Measurements from ENCODE around the gene PALS1. TPM values are rescaled to one million over a fixed set of nuclear protein-coding genes. Genes with fewer than 3 reads are reported as not detected.

The PALS1 gene
- total and polyA plus RNA-seq, 2 donors (not counting 1 experiment from before 2014, with no cell fraction given): 2.6 to 17.0 TPM

DNA sequence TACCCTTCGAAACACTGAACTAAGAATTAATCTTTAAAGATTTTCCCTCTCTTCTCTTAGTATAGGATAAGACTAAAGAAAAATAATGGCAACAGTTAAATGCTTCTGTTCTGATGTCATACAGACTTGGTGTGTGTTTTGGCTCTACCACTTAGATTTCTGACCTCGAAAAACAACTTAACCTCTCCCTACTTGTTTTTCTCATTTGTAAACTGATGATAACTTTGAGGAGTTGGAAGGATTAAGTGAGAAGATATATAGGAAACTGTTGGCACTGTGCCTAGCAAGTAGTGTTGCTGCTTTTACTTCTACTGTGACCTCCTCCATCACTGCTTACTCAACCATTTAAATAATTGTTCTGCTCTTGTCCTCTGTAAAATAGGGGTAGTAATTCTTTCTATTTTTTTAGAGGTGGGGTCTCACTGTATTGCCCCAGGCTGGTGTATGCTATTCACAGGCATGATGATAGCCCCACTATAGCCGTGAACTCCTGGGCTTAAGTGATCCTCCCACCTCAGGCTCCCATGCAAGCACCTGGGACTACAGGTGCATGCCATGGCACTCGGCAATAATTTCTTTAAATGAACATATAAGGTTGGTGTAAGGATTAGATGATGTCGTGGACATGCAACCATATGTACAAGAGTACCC lies 22.4 kb downstream of the PALS1 start:
- Histone ChIP-seq H3K27me3 (replicated peaks in 1 of 4; ENCODE audit: control extremely low read depth in 1 of 4, control insufficient read depth in 3 of 4, insufficient read depth in 4 of 4, low read length in 3 of 4) (no peaks in the 10 kb centered on the region), H3K4me1 (ENCODE audit: control insufficient read depth in 2 of 2, insufficient read depth in 2 of 2, low read length in 2 of 2) (no peaks in the 10 kb centered on the region), H3K27ac (ENCODE audit: low read length in 2 of 2) (no peak overlapping the region), H2AFZ (ENCODE audit: insufficient read depth, low read depth, low read length, poor library complexity, severe bottlenecking) (no peak overlapping the region), H4K20me1 (ENCODE audit: control insufficient read depth, insufficient read depth, low read length, poor library complexity, severe bottlenecking) (peaks cover under 1% of the 10 kb centered on the region), H3K4me3 (ENCODE audit: control extremely low read depth in 1 of 5, extremely low read depth in 1 of 5, insufficient read depth in 1 of 5, low read depth in 2 of 5, low read length in 4 of 5) (no peak overlapping the region), H3K9me3 (ENCODE audit: control extremely low read depth in 1 of 3, control insufficient read depth in 2 of 3, insufficient read depth in 1 of 3, low read length in 2 of 3) (no peaks in the 10 kb centered on the region), H3K79me2 (ENCODE audit: control insufficient read depth, insufficient read depth, low read length) (peaks cover 9% of the 10 kb centered on the region), H3K4me2 (replicated peaks; ENCODE audit: low read depth, low read length, poor library complexity, severe bottlenecking) (no peak overlapping the region), H3K9ac (ENCODE audit: low read length) (no peak overlapping the region), H3K36me3 (replicated peaks in 1 of 2; ENCODE audit: control extremely low read depth in 1 of 2, control insufficient read depth in 1 of 2, extremely low read depth in 1 of 2, insufficient read depth in 2 of 2, low read length in 1 of 2) (no peaks in the 10 kb centered on the region)
- POLR2A ChIA-PET: no interaction called here
- H3K27ac Mint-ChIP-seq: no peak overlapping the region
- intact Hi-C loops (cut with micrococcal nuclease): no loop called here
- H3K9me3 Mint-ChIP-seq (ENCODE audit: insufficient read depth): no peaks in the 10 kb centered on the region
- no peak for TF ChIP-seq EZH2 (IDR thresholded peaks at IDR 0.05; ENCODE audit: borderline replicate concordance, insufficient read depth, low read depth, low read length, poor library complexity, severe bottlenecking)
- TF ChIP-seq, protein P1, sequence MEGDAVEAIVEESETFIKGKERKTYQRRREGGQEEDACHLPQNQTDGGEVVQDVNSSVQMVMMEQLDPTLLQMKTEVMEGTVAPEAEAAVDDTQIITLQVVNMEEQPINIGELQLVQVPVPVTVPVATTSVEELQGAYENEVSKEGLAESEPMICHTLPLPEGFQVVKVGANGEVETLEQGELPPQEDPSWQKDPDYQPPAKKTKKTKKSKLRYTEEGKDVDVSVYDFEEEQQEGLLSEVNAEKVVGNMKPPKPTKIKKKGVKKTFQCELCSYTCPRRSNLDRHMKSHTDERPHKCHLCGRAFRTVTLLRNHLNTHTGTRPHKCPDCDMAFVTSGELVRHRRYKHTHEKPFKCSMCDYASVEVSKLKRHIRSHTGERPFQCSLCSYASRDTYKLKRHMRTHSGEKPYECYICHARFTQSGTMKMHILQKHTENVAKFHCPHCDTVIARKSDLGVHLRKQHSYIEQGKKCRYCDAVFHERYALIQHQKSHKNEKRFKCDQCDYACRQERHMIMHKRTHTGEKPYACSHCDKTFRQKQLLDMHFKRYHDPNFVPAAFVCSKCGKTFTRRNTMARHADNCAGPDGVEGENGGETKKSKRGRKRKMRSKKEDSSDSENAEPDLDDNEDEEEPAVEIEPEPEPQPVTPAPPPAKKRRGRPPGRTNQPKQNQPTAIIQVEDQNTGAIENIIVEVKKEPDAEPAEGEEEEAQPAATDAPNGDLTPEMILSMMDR (IDR thresholded peaks at IDR 0.05): no peak
- WGBS (ENCODE audit: insufficient coverage): no CpG with 5 or more reads among the region's 5 CpGs
- CTCF ChIA-PET: no interaction called here
- no peaks in the 10 kb centered on the region for H3K27me3 Mint-ChIP-seq
- H3K4me3 Mint-ChIP-seq: no peak overlapping the region
- DNase-seq: no peak
- peaks cover 1% of the 10 kb centered on the region for H3K4me1 Mint-ChIP-seq
- no peak for ATAC-seq (ENCODE audit: low read depth)

GRCh38 chr14:67265131-67265530 lies 23.9 kb downstream of the PALS1 start:
- no peaks in the 10 kb centered on the region for H3K27me3 Mint-ChIP-seq
- no peak overlapping the region for H3K27ac Mint-ChIP-seq
- Histone ChIP-seq H3K79me2 (ENCODE audit: control insufficient read depth, insufficient read depth, low read length) (peaks cover 9% of the 10 kb centered on the region), H3K9me3 (ENCODE audit: control extremely low read depth in 1 of 3, control insufficient read depth in 2 of 3, insufficient read depth in 1 of 3, low read length in 2 of 3) (no peaks in the 10 kb centered on the region), H3K9ac (ENCODE audit: low read length) (no peak overlapping the region), H3K4me1 (ENCODE audit: control insufficient read depth in 2 of 2, insufficient read depth in 2 of 2, low read length in 2 of 2) (no peaks in the 10 kb centered on the region), H3K4me3 (ENCODE audit: control extremely low read depth in 1 of 5, extremely low read depth in 1 of 5, insufficient read depth in 1 of 5, low read depth in 2 of 5, low read length in 4 of 5) (no peak overlapping the region), H3K36me3 (replicated peaks in 1 of 2; ENCODE audit: control extremely low read depth in 1 of 2, control insufficient read depth in 1 of 2, extremely low read depth in 1 of 2, insufficient read depth in 2 of 2, low read length in 1 of 2) (no peaks in the 10 kb centered on the region), H3K27me3 (replicated peaks in 1 of 4; ENCODE audit: control extremely low read depth in 1 of 4, control insufficient read depth in 3 of 4, insufficient read depth in 4 of 4, low read length in 3 of 4) (no peaks in the 10 kb centered on the region), H2AFZ (ENCODE audit: insufficient read depth, low read depth, low read length, poor library complexity, severe bottlenecking) (no peak overlapping the region), H4K20me1 (ENCODE audit: control insufficient read depth, insufficient read depth, low read length, poor library complexity, severe bottlenecking) (no peaks in the 10 kb centered on the region), H3K4me2 (replicated peaks; ENCODE audit: low read depth, low read length, poor library complexity, severe bottlenecking) (no peak overlapping the region), H3K27ac (ENCODE audit: low read length in 2 of 2) (no peak overlapping the region)
- ATAC-seq (ENCODE audit: low read depth): no peak
- CTCF ChIA-PET: no interaction called here
- 100% methylated on average over 1 of the region's 2 CpGs for WGBS (ENCODE audit: insufficient coverage)
- no peak for DNase-seq
- H3K9me3 Mint-ChIP-seq (ENCODE audit: insufficient read depth): no peaks in the 10 kb centered on the region
- POLR2A ChIA-PET: no interaction called here
- intact Hi-C loops (cut with micrococcal nuclease): no loop called here
- no peak overlapping the region for H3K4me3 Mint-ChIP-seq
- TF ChIP-seq EZH2 (IDR thresholded peaks at IDR 0.05; ENCODE audit: borderline replicate concordance, insufficient read depth, low read depth, low read length, poor library complexity, severe bottlenecking): no peak
- TF ChIP-seq, protein P1 (IDR thresholded peaks at IDR 0.05): no peak
- peaks cover 1% of the 10 kb centered on the region for H3K4me1 Mint-ChIP-seq
